ENCODE results near the gene ESYT3. TPM values are rescaled to one million over a fixed set of nuclear protein-coding genes. Genes with fewer than 3 reads are reported as not detected.

ESYT3 gene
- total and polyA plus RNA-seq, 4 donors, result under 0.01 to 0.07 (median 0.05) TPM

GRCh38 chr3:138399766-138400165, 34.6 kb upstream of the ESYT3 start:
- Histone ChIP-seq H3K4me3 (ENCODE audit: low read depth in 1 of 3, low read length in 3 of 3) (no peak overlapping the region), H3K27me3 (ENCODE audit: control insufficient read depth in 4 of 4, insufficient read depth in 4 of 4, low read length in 3 of 4) (no peaks in the 10 kb centered on the region), H3K9ac (ENCODE audit: low read depth in 1 of 2, low read length in 2 of 2) (no peak overlapping the region), H3K4me1 (ENCODE audit: control insufficient read depth in 4 of 4, insufficient read depth in 4 of 4, low read length in 3 of 4) (peaks cover 10 to 23% (median 18%) of the 10 kb centered on the region in 4 donors), H3K36me3 (ENCODE audit: control insufficient read depth in 4 of 4, insufficient read depth in 3 of 4, low read depth in 1 of 4, low read length in 3 of 4) (peaks cover 0 to 2% (median 0%) of the 10 kb centered on the region in 4 donors), H3K27ac (ENCODE audit: low read depth in 1 of 2, low read length in 2 of 2) (no peak overlapping the region), H3K9me3 (ENCODE audit: control insufficient read depth in 4 of 4, low read length in 3 of 4) (no peaks in the 10 kb centered on the region)
- peak; percentile 50 for TF ChIP-seq FOXA1 (IDR thresholded peaks at IDR 0.05)
- TF ChIP-seq FOXA2 (IDR thresholded peaks at IDR 0.05), result peak; percentile 78
- no peak for TF ChIP-seq YY1 (IDR thresholded peaks at IDR 0.05)
- peak in 1 of 2 donors; percentile 6 for TF ChIP-seq HNF4A (conservative IDR thresholded peaks at IDR 0.05)
- TF ChIP-seq NR2F2 (IDR thresholded peaks at IDR 0.05), result no peak
- 43% methylated on average over 10 of the region's 10 CpGs for WGBS
- DNase-seq (ENCODE audit: low spot score), result no peak

- peaks cover 10 to 23% (median 18%) of the 10 kb centered on the region in 4 donors for H3K4me1 ChIP-seq (ENCODE audit: control insufficient read depth in 4 of 4, insufficient read depth in 4 of 4, low read length in 3 of 4)
- H3K9me3 ChIP-seq (ENCODE audit: control insufficient read depth in 4 of 4, low read length in 3 of 4), result no peaks in the 10 kb centered on the region
- no peak overlapping the region for H3K4me3 ChIP-seq (ENCODE audit: low read depth in 1 of 3, low read length in 3 of 3)
- peaks cover 0 to 2% (median 0%) of the 10 kb centered on the region in 4 donors for H3K36me3 ChIP-seq (ENCODE audit: control insufficient read depth in 4 of 4, insufficient read depth in 3 of 4, low read depth in 1 of 4, low read length in 3 of 4)
- no peak for DNase-seq (ENCODE audit: low spot score)
- no peak overlapping the region for H3K9ac ChIP-seq (ENCODE audit: low read depth in 1 of 2, low read length in 2 of 2)
- no peaks in the 10 kb centered on the region for H3K27me3 ChIP-seq (ENCODE audit: control insufficient read depth in 4 of 4, insufficient read depth in 4 of 4, low read length in 3 of 4)
- WGBS, result 48% methylated on average over 2 of the region's 2 CpGs
- TF ChIP-seq JUND (IDR thresholded peaks at IDR 0.05) (peak in 1 of 2 donors; percentile 11), YY1 (IDR thresholded peaks at IDR 0.05) (peak; percentile 11), RXRA (IDR thresholded peaks at IDR 0.05) (peak in 1 of 2 donors; percentile 54), CTCF (IDR thresholded peaks at IDR 0.05; ENCODE audit: low read depth, low read length, missing input control) (no peak), HNF4G (IDR thresholded peaks at IDR 0.05) (peak; percentile 36), SP1 (IDR thresholded peaks at IDR 0.05) (peak; percentile 25), HNF4A (conservative IDR thresholded peaks at IDR 0.05) (peak; percentile 73 to 85)
- TF ChIP-seq, protein P1, sequence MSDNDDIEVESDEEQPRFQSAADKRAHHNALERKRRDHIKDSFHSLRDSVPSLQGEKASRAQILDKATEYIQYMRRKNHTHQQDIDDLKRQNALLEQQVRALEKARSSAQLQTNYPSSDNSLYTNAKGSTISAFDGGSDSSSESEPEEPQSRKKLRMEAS (IDR thresholded peaks at IDR 0.05), result no peak
- H3K27ac ChIP-seq (ENCODE audit: low read depth in 1 of 2, low read length in 2 of 2), result no peak overlapping the region
Measured at GRCh38 chr3:138400651-138401070, 33.8 kb upstream of the ESYT3 start.

GRCh38 chr3:138401834-138402233, 32.6 kb upstream of the ESYT3 start:
- H3K9me3 ChIP-seq (ENCODE audit: control insufficient read depth in 4 of 4, low read length in 3 of 4), result no peaks in the 10 kb centered on the region
- no peak for TF ChIP-seq YY1 (IDR thresholded peaks at IDR 0.05)
- no peak for TF ChIP-seq FOXA1 (IDR thresholded peaks at IDR 0.05)
- TF ChIP-seq RXRA (IDR thresholded peaks at IDR 0.05), result no peak
- no peak for TF ChIP-seq CTCF (IDR thresholded peaks at IDR 0.05; ENCODE audit: low read depth, low read length, missing input control)
- no peak for TF ChIP-seq TAF1 (conservative IDR thresholded peaks at IDR 0.05)
- no peak for TF ChIP-seq REST (IDR thresholded peaks at IDR 0.05)
- TF ChIP-seq ZBTB33 (IDR thresholded peaks at IDR 0.05), result no peak
- TF ChIP-seq NR2F2 (IDR thresholded peaks at IDR 0.05), result no peak
- TF ChIP-seq, protein P2, sequence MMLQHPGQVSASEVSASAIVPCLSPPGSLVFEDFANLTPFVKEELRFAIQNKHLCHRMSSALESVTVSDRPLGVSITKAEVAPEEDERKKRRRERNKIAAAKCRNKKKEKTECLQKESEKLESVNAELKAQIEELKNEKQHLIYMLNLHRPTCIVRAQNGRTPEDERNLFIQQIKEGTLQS (IDR thresholded peaks at IDR 0.05), result no peak
- TF ChIP-seq HNF4A (conservative IDR thresholded peaks at IDR 0.05), result no peak
- no peak for TF ChIP-seq HNF4G (IDR thresholded peaks at IDR 0.05)
- TF ChIP-seq EGR1 (IDR thresholded peaks at IDR 0.05; ENCODE audit: low read depth in 2 of 2), result no peak
- peaks cover 10 to 23% (median 18%) of the 10 kb centered on the region in 4 donors for H3K4me1 ChIP-seq (ENCODE audit: control insufficient read depth in 4 of 4, insufficient read depth in 4 of 4, low read length in 3 of 4)
- H3K27ac ChIP-seq (ENCODE audit: low read depth in 1 of 2, low read length in 2 of 2), result no peak overlapping the region
- no peak for DNase-seq (ENCODE audit: low spot score)
- no peaks in the 10 kb centered on the region for H3K27me3 ChIP-seq (ENCODE audit: control insufficient read depth in 4 of 4, insufficient read depth in 4 of 4, low read length in 3 of 4)
- H3K9ac ChIP-seq (ENCODE audit: low read depth in 1 of 2, low read length in 2 of 2), result no peak overlapping the region
- 92% methylated on average over 7 of the region's 7 CpGs for WGBS
- H3K36me3 ChIP-seq (ENCODE audit: control insufficient read depth in 4 of 4, insufficient read depth in 3 of 4, low read depth in 1 of 4, low read length in 3 of 4), result peaks cover 0 to 2% (median 0%) of the 10 kb centered on the region in 4 donors
- H3K4me3 ChIP-seq (ENCODE audit: low read depth in 1 of 3, low read length in 3 of 3), result no peak overlapping the region

All from liver (tissue), 9 donors.